Mesenchymal stem cell (in vitro differentiated cells and primary cell): ENCODE data around the gene IL1RL2.

Experiments used
- DNase-seq: peaks from one replicate; pipeline ENCODE4 v3.0.0-alpha.2; 2013
- H2AFZ ChIP-seq: one replicate; pipeline ENCODE4 v1.6.1; 2013; ENCODE audit warnings: low read depth, mild to moderate bottlenecking, control low read depth, inconsistent platforms, low read length, moderate library complexity
- H2AK5ac ChIP-seq: 2 replicates; pipeline ENCODE4 v1.6.1; 2013; ENCODE audit warnings: low read length, moderate library complexity, mild to moderate bottlenecking, inconsistent platforms; ENCODE audit not compliant: severe bottlenecking
- H2BK120ac ChIP-seq: one replicate; pipeline ENCODE4 v1.6.1; 2013; ENCODE audit warnings: low read depth, mild to moderate bottlenecking, inconsistent platforms, low read length, moderate library complexity
- H2BK12ac ChIP-seq, 2 experiments: one replicate each; pipeline ENCODE4 v1.6.1; 2013; ENCODE audit warnings: inconsistent platforms in 2 of 2, low read length in 2 of 2, mild to moderate bottlenecking in 2 of 2, moderate library complexity in 2 of 2, control low read depth in 1 of 2
- H2BK15ac ChIP-seq: one replicate; pipeline ENCODE4 v1.6.1; 2013; ENCODE audit warnings: mild to moderate bottlenecking, low read depth, inconsistent platforms; ENCODE audit not compliant: poor library complexity, severe bottlenecking
- H2BK5ac ChIP-seq: 2 replicates; pipeline ENCODE4 v1.6.1; 2013; ENCODE audit warnings: low read depth, mild to moderate bottlenecking, low read length, control low read depth, inconsistent platforms; ENCODE audit not compliant: poor library complexity, severe bottlenecking
- H3K14ac ChIP-seq, 2 experiments: one replicate each; pipeline ENCODE4 v1.6.1; 2013; ENCODE audit warnings: inconsistent platforms in 2 of 2, low read length in 2 of 2, control low read depth in 1 of 2, mild to moderate bottlenecking in 1 of 2, moderate library complexity in 1 of 2
- H3K18ac ChIP-seq, 2 experiments: one replicate each; pipeline ENCODE4 v1.6.1; 2013; ENCODE audit warnings: inconsistent platforms in 2 of 2, low read length in 2 of 2, control low read depth in 1 of 2, low read depth in 1 of 2, mild to moderate bottlenecking in 1 of 2
- H3K23ac ChIP-seq, 2 experiments: one replicate each; pipeline ENCODE4 v1.6.1; 2013; ENCODE audit warnings: inconsistent platforms in 2 of 2, low read length in 2 of 2, mild to moderate bottlenecking in 2 of 2, moderate library complexity in 2 of 2, control low read depth in 1 of 2
- H3K27ac ChIP-seq: 2 replicates; pipeline ENCODE4 v1.5.1; 2013; ENCODE audit warnings: mild to moderate bottlenecking, moderate library complexity, low read length, control low read depth, inconsistent platforms; ENCODE audit not compliant: poor library complexity, severe bottlenecking
- H3K27me3 ChIP-seq, 2 experiments: 2 replicates each; pipeline versions ENCODE4 v1.6.1 to v1.7.0; 2013; ENCODE audit warnings: low read length in 2 of 2, mild to moderate bottlenecking in 2 of 2, moderate library complexity in 2 of 2, control low read depth in 1 of 2, inconsistent platforms in 1 of 2; ENCODE audit not compliant: control insufficient read depth in 1 of 2, insufficient read depth in 1 of 2
- H3K36me3 ChIP-seq, 2 experiments: 2 replicates each; pipeline versions ENCODE4 v1.6.1 to v1.7.0; 2013; ENCODE audit warnings: low read length in 2 of 2, control low read depth in 1 of 2, inconsistent platforms in 1 of 2, low read depth in 1 of 2, mild to moderate bottlenecking in 1 of 2; ENCODE audit not compliant: insufficient read depth in 2 of 2, control insufficient read depth in 1 of 2
- H3K4ac ChIP-seq, 2 experiments: one replicate each; pipeline ENCODE4 v1.6.1; 2013; ENCODE audit warnings: inconsistent platforms in 2 of 2, low read length in 2 of 2, mild to moderate bottlenecking in 2 of 2, moderate library complexity in 2 of 2, control low read depth in 1 of 2, low read depth in 1 of 2
- H3K4me1 ChIP-seq: 2 replicates; pipeline ENCODE4 v1.6.1; 2013; ENCODE audit warnings: low read depth, low read length, control low read depth; ENCODE audit not compliant: control insufficient read depth, insufficient read depth
- H3K4me2 ChIP-seq: 2 replicates; pipeline ENCODE4 v1.6.1; 2013; ENCODE audit warnings: low read length, mild to moderate bottlenecking, inconsistent platforms; ENCODE audit not compliant: poor library complexity, severe bottlenecking
- H3K4me3 ChIP-seq, 2 experiments: 2 replicates each; pipeline versions ENCODE4 v1.5.1 to v1.7.0; 2013; ENCODE audit warnings: low read length in 2 of 2, mild to moderate bottlenecking in 2 of 2, control low read depth in 1 of 2, low read depth in 1 of 2; ENCODE audit not compliant: insufficient read depth in 1 of 2
- H3K79me1 ChIP-seq: replicated peaks from 2 replicates; pipeline ENCODE4 v1.6.1; 2013; ENCODE audit warnings: mild to moderate bottlenecking, control low read depth, low read length, inconsistent platforms; ENCODE audit not compliant: poor library complexity, severe bottlenecking
- H3K9ac ChIP-seq: 2 replicates; pipeline ENCODE4 v1.7.0; 2013; ENCODE audit warnings: mild to moderate bottlenecking, low read length, moderate library complexity
- H3K9me3 ChIP-seq: 2 replicates; pipeline ENCODE4 v1.7.0; 2013; ENCODE audit warnings: mild to moderate bottlenecking, low read length; ENCODE audit not compliant: control insufficient read depth
- H4K8ac ChIP-seq: one replicate; pipeline ENCODE4 v1.6.1; 2013; ENCODE audit warnings: inconsistent platforms, mild to moderate bottlenecking, low read length, moderate library complexity
- H4K91ac ChIP-seq: one replicate; pipeline ENCODE4 v1.6.1; 2013; ENCODE audit warnings: mild to moderate bottlenecking, low read length, inconsistent platforms
- WGBS: methylation state at CpG from one replicate; pipeline ENCODE4 v1.1.7; 2013; ENCODE audit warnings: mixed read lengths; 5-methylcytosine and 5-hydroxymethylcytosine counted together

The IL1RL2 gene

DNA sequence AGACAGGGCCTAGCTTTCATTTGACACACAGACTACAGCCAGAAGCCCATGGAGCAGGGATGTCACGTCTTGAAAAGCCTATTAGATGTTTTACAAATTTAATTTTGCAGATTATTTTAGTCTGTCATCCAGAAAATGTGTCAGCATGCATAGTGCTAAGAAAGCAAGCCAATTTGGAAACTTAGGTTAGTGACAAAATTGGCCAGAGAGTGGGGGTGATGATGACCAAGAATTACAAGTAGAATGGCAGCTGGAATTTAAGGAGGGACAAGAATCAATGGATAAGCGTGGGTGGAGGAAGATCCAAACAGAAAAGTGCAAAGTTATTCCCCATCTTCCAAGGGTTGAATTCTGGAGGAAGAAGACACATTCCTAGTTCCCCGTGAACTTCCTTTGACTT lies 7.8 kb upstream of the IL1RL2 start:
- DNase-seq, result no peak
- Histone ChIP-seq H3K4me3 (no peak overlapping the region), H3K36me3 (peaks cover 8 to 66% of the 10 kb centered on the region in 2 experiments), H3K23ac (no peak overlapping the region), H2BK15ac (no peak overlapping the region), H3K27me3 (no peaks in the 10 kb centered on the region), H2AK5ac (no peak overlapping the region), H4K8ac (no peak overlapping the region), H2BK12ac (no peak overlapping the region), H3K9ac (no peak overlapping the region), H4K91ac (no peak overlapping the region), H3K27ac (no peak overlapping the region), H3K18ac (no peak overlapping the region), H2AFZ (no peak overlapping the region), H3K4ac (no peak overlapping the region), H2BK120ac (no peak overlapping the region), H3K4me2 (no peak overlapping the region), H2BK5ac (no peak overlapping the region), H3K79me1 (no peaks in the 10 kb centered on the region), H3K14ac (no peak overlapping the region), H3K9me3 (no peaks in the 10 kb centered on the region), H3K4me1 (no peaks in the 10 kb centered on the region)
- 100% methylated on average over 1 of the region's 3 CpGs for WGBS

DNA sequence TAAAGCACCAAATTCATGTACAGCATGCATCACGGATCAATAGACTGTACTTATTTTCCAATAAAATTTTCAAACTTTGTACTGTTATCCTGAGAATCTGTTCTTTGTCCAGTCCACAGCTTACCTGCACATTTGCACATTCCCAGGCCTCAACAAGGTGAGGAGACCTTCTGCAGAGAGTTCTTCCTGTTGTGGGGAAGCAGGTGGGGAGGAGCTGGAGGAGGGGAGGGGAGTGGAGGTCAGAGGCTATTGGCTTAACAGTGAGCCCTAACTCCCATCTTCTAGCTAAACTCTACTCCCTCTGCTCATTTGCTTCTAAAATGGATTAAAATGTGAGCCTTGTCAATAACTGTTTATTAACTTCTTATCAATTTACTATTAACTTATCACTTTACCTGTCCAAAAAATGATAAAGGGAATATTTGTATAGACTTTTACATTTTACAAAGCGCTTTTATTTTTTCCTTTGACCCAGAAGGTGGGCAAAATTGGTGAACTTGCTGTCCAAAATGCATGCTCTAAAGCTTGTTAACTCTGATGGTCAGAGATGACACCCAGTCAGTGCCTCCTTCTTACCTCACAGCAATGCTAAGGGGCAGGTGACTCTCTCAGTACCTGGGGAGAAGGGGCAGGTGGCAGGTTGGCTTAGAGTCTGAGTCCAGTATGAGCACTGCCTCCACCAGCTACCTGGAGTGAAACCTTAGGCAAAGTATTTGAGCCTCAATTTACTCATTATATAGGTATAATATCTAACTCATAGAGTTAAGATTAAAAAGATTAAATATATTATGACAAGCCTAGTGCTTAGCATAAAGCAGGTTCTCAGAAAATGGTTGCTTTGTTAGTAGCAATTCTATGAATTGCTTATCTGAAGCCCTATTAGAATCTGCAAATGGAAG lies 6.8 kb upstream of the IL1RL2 start:
- no peaks in the 10 kb centered on the region for H3K4me1 ChIP-seq
- peak overlapping the region in 1 of 2 experiments; percentile 75 for H2BK12ac ChIP-seq
- no peak overlapping the region for H2AFZ ChIP-seq
- no peak overlapping the region for H3K18ac ChIP-seq
- H2BK5ac ChIP-seq, result no peak overlapping the region
- H2BK120ac ChIP-seq, result no peak overlapping the region
- DNase-seq, result no peak
- H3K27ac ChIP-seq, result no peak overlapping the region
- H3K4me3 ChIP-seq, result no peak overlapping the region
- no peaks in the 10 kb centered on the region for H3K9me3 ChIP-seq
- no peaks in the 10 kb centered on the region for H3K79me1 ChIP-seq
- H3K9ac ChIP-seq, result no peak overlapping the region
- H2BK15ac ChIP-seq, result no peak overlapping the region
- H4K91ac ChIP-seq, result no peak overlapping the region
- H3K23ac ChIP-seq, result no peak overlapping the region
- H3K14ac ChIP-seq, result no peak overlapping the region
- H3K4ac ChIP-seq, result no peak overlapping the region
- no peak overlapping the region for H3K4me2 ChIP-seq
- H3K27me3 ChIP-seq, result no peaks in the 10 kb centered on the region
- H2AK5ac ChIP-seq, result no peak overlapping the region
- H4K8ac ChIP-seq, result peak overlapping the region; percentile 45
- WGBS, result 85% methylated on average over 2 of the region's 2 CpGs
- H3K36me3 ChIP-seq, result peaks cover 8 to 56% of the 10 kb centered on the region in 2 experiments

DNA sequence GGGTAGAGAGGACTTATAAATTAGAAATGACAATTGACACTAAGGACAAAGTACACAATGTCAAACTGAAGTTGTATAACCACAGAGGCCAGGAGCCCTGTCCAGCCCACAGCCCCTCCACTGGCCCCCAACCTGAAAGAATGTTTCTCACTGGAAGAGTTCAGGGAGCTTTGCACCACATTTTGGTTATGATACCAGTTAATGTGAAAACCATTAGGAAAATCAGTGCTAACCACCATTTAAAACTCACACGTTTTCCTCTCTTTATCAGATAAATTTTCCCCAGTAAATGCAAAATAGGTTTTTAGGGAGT lies 6.2 kb upstream of the IL1RL2 start:
- Histone ChIP-seq H3K4ac (no peak overlapping the region), H3K36me3 (peaks cover 8 to 50% of the 10 kb centered on the region in 2 experiments), H4K91ac (no peak overlapping the region), H3K79me1 (no peaks in the 10 kb centered on the region), H3K18ac (no peak overlapping the region), H2BK120ac (no peak overlapping the region), H2AFZ (no peak overlapping the region), H3K9ac (no peak overlapping the region), H3K4me1 (no peaks in the 10 kb centered on the region), H2BK15ac (no peak overlapping the region), H2BK12ac (no peak overlapping the region), H3K23ac (no peak overlapping the region), H3K9me3 (no peaks in the 10 kb centered on the region), H3K4me3 (no peak overlapping the region), H3K27me3 (no peaks in the 10 kb centered on the region), H2BK5ac (no peak overlapping the region), H3K27ac (no peak overlapping the region), H3K4me2 (no peak overlapping the region), H2AK5ac (no peak overlapping the region), H4K8ac (no peak overlapping the region), H3K14ac (no peak overlapping the region)
- WGBS, result no CpG with 5 or more reads among the region's 1 CpG
- DNase-seq, result no peak

DNA sequence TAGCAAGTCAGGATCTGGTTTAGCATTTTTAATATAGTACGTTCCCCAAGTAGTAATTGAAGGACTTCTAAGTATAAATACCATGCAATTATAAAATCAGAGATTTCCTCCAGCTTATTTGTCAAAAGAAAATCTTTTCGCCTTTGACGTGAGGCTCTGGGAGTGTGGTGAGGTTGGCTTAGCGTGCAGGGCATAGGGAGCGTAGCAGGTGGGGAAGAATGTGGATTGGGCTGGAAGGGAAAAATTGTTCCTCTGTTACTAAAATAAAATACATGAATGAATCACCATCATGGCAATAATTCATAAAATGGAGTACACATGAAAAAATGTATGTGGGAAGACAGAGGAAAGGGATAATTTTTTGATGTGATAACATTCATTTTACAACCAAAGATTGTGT lies 5.4 kb upstream of the IL1RL2 start:
- no peak overlapping the region for H3K4me3 ChIP-seq
- no peak overlapping the region for H3K9ac ChIP-seq
- no peak overlapping the region for H2AFZ ChIP-seq
- no peak overlapping the region for H4K91ac ChIP-seq
- no peak overlapping the region for H4K8ac ChIP-seq
- H3K9me3 ChIP-seq, result no peaks in the 10 kb centered on the region
- DNase-seq, result no peak
- no peak overlapping the region for H3K18ac ChIP-seq
- 93% methylated on average over 3 of the region's 5 CpGs for WGBS
- no peak overlapping the region for H2AK5ac ChIP-seq
- H3K23ac ChIP-seq, result no peak overlapping the region
- no peak overlapping the region for H3K4ac ChIP-seq
- H2BK12ac ChIP-seq, result no peak overlapping the region
- H3K27me3 ChIP-seq, result no peaks in the 10 kb centered on the region
- no peak overlapping the region for H3K14ac ChIP-seq
- H3K79me1 ChIP-seq, result no peaks in the 10 kb centered on the region
- H2BK15ac ChIP-seq, result no peak overlapping the region
- H3K4me1 ChIP-seq, result no peaks in the 10 kb centered on the region
- peaks cover 8 to 43% of the 10 kb centered on the region in 2 experiments for H3K36me3 ChIP-seq
- H2BK5ac ChIP-seq, result no peak overlapping the region
- no peak overlapping the region for H3K27ac ChIP-seq
- H3K4me2 ChIP-seq, result no peak overlapping the region
- no peak overlapping the region for H2BK120ac ChIP-seq
